H9 (cell line): ENCODE data around the gene ZNF655. TPM values are rescaled to one million over a fixed set of nuclear protein-coding genes. Genes with fewer than 3 reads are reported as not detected.

Experiments
- DNase-seq: peaks from one replicate; pipeline ENCODE4 v3.0.0-alpha.2; 2017
- H2AFZ ChIP-seq: one replicate; pipeline ENCODE4 v1.6.1; 2013; ENCODE audit warnings: mild to moderate bottlenecking, low read length, control low read depth, moderate library complexity
- H2AK5ac ChIP-seq: 2 replicates; pipeline ENCODE4 v1.6.1; 2013; ENCODE audit warnings: low read length, control low read depth, mixed read lengths; ENCODE audit not compliant: insufficient read length
- H2BK120ac ChIP-seq: one replicate; pipeline ENCODE4 v1.6.1; 2013; ENCODE audit warnings: low read depth, mild to moderate bottlenecking, low read length, control low read depth, inconsistent platforms; ENCODE audit not compliant: poor library complexity, severe bottlenecking
- H2BK12ac ChIP-seq: 2 replicates; pipeline ENCODE4 v1.6.1; 2013; ENCODE audit warnings: low read length, control low read depth, mixed read lengths, low read depth; ENCODE audit not compliant: insufficient read length
- H2BK15ac ChIP-seq: 2 replicates; pipeline ENCODE4 v1.6.1; 2013; ENCODE audit warnings: low read depth, low read length, control low read depth
- H2BK20ac ChIP-seq: one replicate; pipeline ENCODE4 v1.6.1; 2013; ENCODE audit warnings: low read depth, mild to moderate bottlenecking, low read length, control low read depth, inconsistent platforms; ENCODE audit not compliant: poor library complexity, severe bottlenecking
- H2BK5ac ChIP-seq: 2 replicates; pipeline ENCODE4 v1.6.1; 2013; ENCODE audit warnings: low read length, control low read depth, mixed read lengths; ENCODE audit not compliant: insufficient read length
- H3K14ac ChIP-seq: 2 replicates; pipeline ENCODE4 v1.6.1; 2013; ENCODE audit warnings: low read length, control low read depth; ENCODE audit not compliant: insufficient read depth
- H3K18ac ChIP-seq: 2 replicates; pipeline ENCODE4 v1.6.1; 2013; ENCODE audit warnings: low read depth, mild to moderate bottlenecking, mixed read lengths, low read length, control low read depth; ENCODE audit not compliant: insufficient read length
- H3K23ac ChIP-seq: 2 replicates; pipeline ENCODE4 v1.6.1; 2013; ENCODE audit warnings: low read length, control low read depth, mixed read lengths, low read depth; ENCODE audit not compliant: insufficient read length
- H3K23me2 ChIP-seq: 2 replicates; pipeline ENCODE4 v1.6.1; 2013; ENCODE audit warnings: low read depth, mild to moderate bottlenecking, mixed read lengths, low read length, control low read depth; ENCODE audit not compliant: insufficient read length, poor library complexity, severe bottlenecking
- H3K27ac ChIP-seq: 2 replicates; pipeline ENCODE4 v1.5.1; 2013; ENCODE audit warnings: low read length, control low read depth, mixed read lengths, low read depth; ENCODE audit not compliant: insufficient read length
- H3K27me3 ChIP-seq: 2 replicates; pipeline ENCODE4 v1.6.1; 2013; ENCODE audit warnings: low read length, control low read depth, inconsistent platforms; ENCODE audit not compliant: insufficient read depth
- H3K4ac ChIP-seq: 2 replicates; pipeline ENCODE4 v1.6.1; 2013; ENCODE audit warnings: low read depth, mild to moderate bottlenecking, control low read depth, inconsistent platforms, low read length, moderate library complexity
- H3K4me1 ChIP-seq: 2 replicates; pipeline ENCODE4 v1.6.1; 2013; ENCODE audit warnings: low read length, control low read depth, inconsistent platforms; ENCODE audit not compliant: insufficient read depth
- H3K4me2 ChIP-seq: 2 replicates; pipeline ENCODE4 v1.6.1; 2013; ENCODE audit warnings: low read length, control low read depth, mixed read lengths; ENCODE audit not compliant: insufficient read length, insufficient read depth
- H3K56ac ChIP-seq: 2 replicates; pipeline ENCODE4 v1.6.1; 2013; ENCODE audit warnings: low read depth, mild to moderate bottlenecking, mixed read lengths, low read length, control low read depth; ENCODE audit not compliant: insufficient read length
- H3K79me1 ChIP-seq: 2 replicates; pipeline ENCODE4 v1.6.1; 2013; ENCODE audit warnings: low read depth, mild to moderate bottlenecking, moderate library complexity, low read length, control low read depth, inconsistent platforms; ENCODE audit not compliant: insufficient read depth, poor library complexity, severe bottlenecking
- H3K79me2 ChIP-seq: 2 replicates; pipeline ENCODE4 v1.6.1; 2013; ENCODE audit warnings: low read length, control low read depth, inconsistent platforms; ENCODE audit not compliant: insufficient read depth
- H3K9ac ChIP-seq: 2 replicates; pipeline ENCODE4 v1.6.1; 2013; ENCODE audit warnings: low read length, control low read depth, mixed read lengths; ENCODE audit not compliant: insufficient read length; ENCODE audit errors: extremely low read depth
- H3K9me3 ChIP-seq: one replicate; pipeline ENCODE4 v1.6.1; 2013; ENCODE audit warnings: low read depth, low read length, inconsistent platforms; ENCODE audit not compliant: control insufficient read depth
- H3T11ph ChIP-seq: one replicate; pipeline ENCODE4 v1.6.1; 2013; ENCODE audit warnings: mild to moderate bottlenecking, low read length, control low read depth, inconsistent platforms
- H4K20me1 ChIP-seq: one replicate; pipeline ENCODE4 v1.6.1; 2013; ENCODE audit not compliant: control insufficient read depth, insufficient read length, insufficient read depth
- H4K5ac ChIP-seq: 2 replicates; pipeline ENCODE4 v1.6.1; 2013; ENCODE audit warnings: low read depth, mild to moderate bottlenecking, mixed read lengths, low read length, control low read depth; ENCODE audit not compliant: insufficient read length
- H4K8ac ChIP-seq: replicated peaks from 2 replicates; pipeline ENCODE4 v1.6.1; 2013; ENCODE audit warnings: low read length, control low read depth, mixed read lengths, low read depth; ENCODE audit not compliant: insufficient read length
- H4K91ac ChIP-seq: 2 replicates; pipeline ENCODE4 v1.6.1; 2013; ENCODE audit warnings: low read depth, mild to moderate bottlenecking, moderate library complexity, mixed read lengths, low read length, control low read depth; ENCODE audit not compliant: insufficient read length
- H3K27ac Mint-ChIP-seq, 3 experiments: 2 replicates in 2 of 3; 3 replicates in 1 of 3; pipeline ENCODE4 v1.8.0; 2020 to 2021; ENCODE audit warnings: mixed read lengths in 3 of 3, mild to moderate bottlenecking in 1 of 3, moderate library complexity in 1 of 3
- H3K27me3 Mint-ChIP-seq: 2 replicates; pipeline ENCODE4 v1.8.0; 2021; ENCODE audit warnings: low read depth, mild to moderate bottlenecking, moderate library complexity, mixed read lengths
- H3K36me3 Mint-ChIP-seq, 3 experiments: 2 replicates in 2 of 3; 3 replicates in 1 of 3; pipeline ENCODE4 v1.8.0; 2020 to 2021; ENCODE audit warnings: low read depth in 3 of 3, mixed read lengths in 3 of 3; ENCODE audit not compliant: insufficient read depth in 1 of 3
- H3K4me1 Mint-ChIP-seq, 2 experiments: 2 replicates each; pipeline ENCODE4 v1.8.0; 2020; ENCODE audit warnings: mixed read lengths in 2 of 2
- H3K4me3 Mint-ChIP-seq, 2 experiments: 2 replicates in 1 of 2; 3 replicates in 1 of 2; pipeline ENCODE4 v1.8.0; 2020 to 2021; ENCODE audit warnings: mild to moderate bottlenecking in 2 of 2, mixed read lengths in 2 of 2, moderate library complexity in 1 of 2
- H3K9me3 Mint-ChIP-seq, 2 experiments: 2 replicates in 1 of 2; 3 replicates in 1 of 2; pipeline ENCODE4 v1.8.0; 2020; ENCODE audit warnings: mild to moderate bottlenecking in 2 of 2, mixed read lengths in 2 of 2, moderate library complexity in 1 of 2
- CTCF ChIP-seq: fragments of 200-600 bp; sonication (generic); conservative IDR thresholded peaks from 3 replicates; pipeline ENCODE4 v1.8.0; 2021; ENCODE audit warnings: antibody characterized with exemption, mild to moderate bottlenecking
- WGBS: extraction: QIAGEN DNeasy Blood & Tissue Kit; methylation state at CpG from one replicate; pipeline ENCODE4 v1.1.7; 2013; ENCODE audit warnings: missing lambda C conversion rate, low lambda C conversion rate, mixed read lengths; ENCODE audit not compliant: insufficient read length; ENCODE audit errors: extremely low coverage; 5-methylcytosine and 5-hydroxymethylcytosine counted together
- total RNA-seq: library from RNA; stranded (reverse); gene quantifications from 2 replicates; pipeline ENCODE4 v1.2.1, GENCODE V29; 2021

Gene ZNF655
- total RNA-seq, 1 experiment from 2014 or later, result 49.2 TPM

GRCh38 chr7:99535667-99536066, 22.8 kb upstream of the ZNF655 start:
- TF ChIP-seq CTCF, result no peak
- no peak overlapping the region for H3K14ac ChIP-seq
- H3K4me2 ChIP-seq, result no peak overlapping the region
- no peak for DNase-seq
- no peaks in the 10 kb centered on the region for H3K4me1 ChIP-seq
- no peak overlapping the region for H3K23ac ChIP-seq
- Mint-ChIP-seq H3K4me3 (no peak overlapping the region), H3K9me3 (peaks cover 73 to 77% of the 10 kb centered on the region in 2 experiments), H3K27me3 (peaks cover 15% of the 10 kb centered on the region), H3K36me3 (peaks cover 37 to 43% (median 38%) of the 10 kb centered on the region in 3 experiments), H3K27ac (no peak overlapping the region), H3K4me1 (no peaks in the 10 kb centered on the region)
- H2BK20ac ChIP-seq, result no peak overlapping the region
- H4K5ac ChIP-seq, result no peak overlapping the region
- H3T11ph ChIP-seq, result no peak overlapping the region
- WGBS, result no CpG with 5 or more reads among the region's 2 CpGs
- H3K27me3 ChIP-seq, result no peaks in the 10 kb centered on the region
- no peak overlapping the region for H3K9ac ChIP-seq
- no peak overlapping the region for H3K56ac ChIP-seq
- no peak overlapping the region for H2BK120ac ChIP-seq
- H2BK5ac ChIP-seq, result no peak overlapping the region
- no peak overlapping the region for H2BK15ac ChIP-seq
- H3K23me2 ChIP-seq, result no peaks in the 10 kb centered on the region
- H4K91ac ChIP-seq, result no peak overlapping the region
- H3K9me3 ChIP-seq, result peaks cover 37% of the 10 kb centered on the region
- H4K8ac ChIP-seq, result no peak overlapping the region
- no peak overlapping the region for H3K27ac ChIP-seq
- no peaks in the 10 kb centered on the region for H3K79me2 ChIP-seq
- no peaks in the 10 kb centered on the region for H3K79me1 ChIP-seq
- no peak overlapping the region for H2AK5ac ChIP-seq
- no peak overlapping the region for H3K4ac ChIP-seq
- no peak overlapping the region for H2AFZ ChIP-seq
- H4K20me1 ChIP-seq, result no peaks in the 10 kb centered on the region
- H3K18ac ChIP-seq, result no peak overlapping the region
- H2BK12ac ChIP-seq, result no peak overlapping the region
